ENCODE measurements around the gene LRRK2.

LRRK2 gene

DNA sequence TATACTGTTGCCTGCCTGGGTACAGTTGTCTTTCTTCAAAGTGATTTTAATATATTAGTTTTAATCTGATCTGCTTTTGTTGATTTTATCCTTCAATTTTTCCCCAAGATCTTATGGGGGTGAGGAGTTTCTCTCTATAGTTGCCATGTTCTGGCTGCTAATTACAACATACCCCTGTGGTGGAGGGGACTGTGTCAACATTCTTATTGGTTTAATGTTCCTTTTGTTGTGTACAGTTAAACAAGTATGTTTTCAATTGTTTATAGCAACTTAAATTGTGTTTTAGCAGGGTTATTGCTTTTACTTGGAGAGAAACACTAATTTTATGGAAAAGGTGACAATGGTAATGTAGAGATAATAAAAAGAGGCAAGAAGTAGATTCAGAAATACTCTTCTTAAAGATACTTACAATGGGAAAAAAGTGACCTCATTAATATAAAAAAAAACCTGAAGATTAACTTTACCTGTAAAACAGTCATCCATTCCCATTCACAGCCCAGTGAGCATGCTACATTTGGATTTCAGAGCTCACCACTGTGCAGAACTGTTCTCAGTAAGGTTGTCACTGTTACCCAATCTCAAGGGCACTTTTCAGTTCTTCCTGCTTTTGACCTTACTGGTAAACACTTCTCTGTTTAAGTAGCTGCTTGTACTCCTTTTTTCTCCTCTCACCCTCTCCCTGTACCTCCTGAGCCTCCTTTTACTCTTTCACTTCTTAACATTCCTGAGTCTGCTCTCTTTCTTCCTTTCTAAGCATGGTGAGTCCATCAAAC lies 8.1 kb upstream of the LRRK2 start:
- ChIA-PET POLR2A (no interaction called here), CTCF (no interaction called here)
- no peak for TF ChIP-seq L3MBTL2 (conservative IDR thresholded peaks at IDR 0.05)
- no peak for TF ChIP-seq SP1 (IDR thresholded peaks at IDR 0.05)
- no peak for TF ChIP-seq FOXK2 (IDR thresholded peaks at IDR 0.05)
- no peak for TF ChIP-seq FOXM1 (IDR thresholded peaks at IDR 0.05; ENCODE audit: borderline replicate concordance)
- TF ChIP-seq ARNT (IDR thresholded peaks at IDR 0.05), result no peak
- no peak for TF ChIP-seq BHLHE40 (IDR thresholded peaks at IDR 0.05; ENCODE audit: borderline replicate concordance)
- TF ChIP-seq ZNF384 (IDR thresholded peaks at IDR 0.05), result no peak
- no peak for TF ChIP-seq SUZ12 (IDR thresholded peaks at IDR 0.05)
- TF ChIP-seq, protein P1, sequence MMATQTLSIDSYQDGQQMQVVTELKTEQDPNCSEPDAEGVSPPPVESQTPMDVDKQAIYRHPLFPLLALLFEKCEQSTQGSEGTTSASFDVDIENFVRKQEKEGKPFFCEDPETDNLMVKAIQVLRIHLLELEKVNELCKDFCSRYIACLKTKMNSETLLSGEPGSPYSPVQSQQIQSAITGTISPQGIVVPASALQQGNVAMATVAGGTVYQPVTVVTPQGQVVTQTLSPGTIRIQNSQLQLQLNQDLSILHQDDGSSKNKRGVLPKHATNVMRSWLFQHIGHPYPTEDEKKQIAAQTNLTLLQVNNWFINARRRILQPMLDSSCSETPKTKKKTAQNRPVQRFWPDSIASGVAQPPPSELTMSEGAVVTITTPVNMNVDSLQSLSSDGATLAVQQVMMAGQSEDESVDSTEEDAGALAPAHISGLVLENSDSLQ (IDR thresholded peaks at IDR 0.05), result no peak
- TF ChIP-seq NFRKB (IDR thresholded peaks at IDR 0.05), result no peak
- no peak for TF ChIP-seq TARDBP (IDR thresholded peaks at IDR 0.05)
- TF ChIP-seq LEF1 (IDR thresholded peaks at IDR 0.05; ENCODE audit: borderline replicate concordance), result no peak
- TF ChIP-seq ELF4 (IDR thresholded peaks at IDR 0.05), result no peak
- TF ChIP-seq HDGF (IDR thresholded peaks at IDR 0.05; ENCODE audit: borderline replicate concordance), result no peak
- no peak for DNase-seq (ENCODE audit: extremely low spot score)

DNA sequence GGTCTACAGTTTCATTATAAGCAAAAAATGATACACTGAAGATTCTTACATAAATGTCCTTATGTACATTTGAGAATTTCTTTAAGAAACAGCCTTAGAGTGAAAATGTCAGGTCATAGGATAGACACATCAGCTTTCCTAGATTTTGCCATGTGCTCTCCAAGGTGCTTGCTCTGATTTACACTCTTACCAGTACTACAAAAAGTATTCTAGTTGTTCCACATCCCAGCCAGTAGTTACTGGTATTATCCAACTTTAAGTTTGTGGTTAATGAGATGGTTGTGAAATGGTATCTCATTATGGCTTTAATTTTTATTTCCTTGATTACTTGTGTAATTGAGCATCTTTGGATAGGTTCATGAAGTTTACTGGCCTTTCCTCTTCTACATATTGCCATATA lies 5.0 kb upstream of the LRRK2 start:
- no peak for DNase-seq (ENCODE audit: extremely low spot score)
- POLR2A ChIA-PET, result no interaction called here
- CTCF ChIA-PET, result no interaction called here
- TF ChIP-seq ELF4 (IDR thresholded peaks at IDR 0.05), result no peak
- TF ChIP-seq L3MBTL2 (conservative IDR thresholded peaks at IDR 0.05), result no peak
- TF ChIP-seq FOXM1 (IDR thresholded peaks at IDR 0.05; ENCODE audit: borderline replicate concordance), result no peak
- no peak for TF ChIP-seq HDGF (IDR thresholded peaks at IDR 0.05; ENCODE audit: borderline replicate concordance)
- no peak for TF ChIP-seq SUZ12 (IDR thresholded peaks at IDR 0.05)
- TF ChIP-seq ARNT (IDR thresholded peaks at IDR 0.05), result no peak
- TF ChIP-seq, protein P1 (IDR thresholded peaks at IDR 0.05), result no peak
- TF ChIP-seq BHLHE40 (IDR thresholded peaks at IDR 0.05; ENCODE audit: borderline replicate concordance), result no peak
- TF ChIP-seq SP1 (IDR thresholded peaks at IDR 0.05), result no peak
- TF ChIP-seq FOXK2 (IDR thresholded peaks at IDR 0.05), result no peak
- no peak for TF ChIP-seq CTBP1 (IDR thresholded peaks at IDR 0.05; ENCODE audit: borderline replicate concordance)
- no peak for TF ChIP-seq FOXA1 (IDR thresholded peaks at IDR 0.05)
- no peak for TF ChIP-seq LEF1 (IDR thresholded peaks at IDR 0.05; ENCODE audit: borderline replicate concordance)
- no peak for TF ChIP-seq ZNF384 (IDR thresholded peaks at IDR 0.05)

DNA sequence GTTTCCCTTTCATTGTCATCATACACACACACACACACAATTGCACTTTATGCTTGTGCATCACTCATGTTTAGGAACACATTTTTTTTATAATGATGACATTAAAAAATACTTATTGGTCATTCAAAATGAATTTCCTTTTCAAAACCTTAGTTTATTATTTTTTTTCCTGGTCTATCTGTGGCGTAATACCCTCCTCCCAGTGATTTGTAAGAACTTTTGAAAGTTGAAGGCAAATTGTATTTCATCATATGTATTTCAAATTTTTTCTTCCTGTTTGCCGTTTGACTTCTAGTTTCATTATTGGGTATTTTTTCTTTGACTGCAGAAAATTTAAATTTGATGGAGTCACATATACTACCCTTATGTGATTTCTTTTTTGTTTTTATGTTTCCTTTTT lies 2.5 kb upstream of the LRRK2 start:
- ChIA-PET CTCF (no interaction called here), POLR2A (no interaction called here)
- TF ChIP-seq LEF1 (IDR thresholded peaks at IDR 0.05; ENCODE audit: borderline replicate concordance), result no peak
- DNase-seq (ENCODE audit: extremely low spot score), result no peak

DNA sequence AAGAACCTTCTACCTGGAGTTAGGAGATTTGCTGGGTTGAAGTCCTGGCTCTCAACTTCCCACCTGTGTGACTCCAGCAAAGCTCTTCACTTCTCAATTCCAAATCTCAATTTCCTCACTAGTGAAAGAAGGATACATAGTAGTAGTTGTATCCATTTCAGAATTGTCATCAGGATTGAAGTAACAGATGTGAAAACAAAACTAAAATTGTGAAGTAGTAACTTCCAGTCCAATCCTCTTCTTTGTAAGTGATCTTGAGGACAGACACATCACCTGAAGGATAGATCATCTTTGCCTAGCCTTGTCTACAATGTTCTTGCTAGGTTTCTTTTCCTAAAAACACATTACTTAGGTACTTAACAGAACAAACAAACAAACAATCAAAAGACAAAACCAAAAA lies 1.2 kb upstream of the LRRK2 start:
- no peak for DNase-seq (ENCODE audit: extremely low spot score)
- TF ChIP-seq LEF1 (IDR thresholded peaks at IDR 0.05; ENCODE audit: borderline replicate concordance) (no peak), BHLHE40 (IDR thresholded peaks at IDR 0.05; ENCODE audit: borderline replicate concordance) (no peak), NFRKB (IDR thresholded peaks at IDR 0.05) (no peak), HDGF (IDR thresholded peaks at IDR 0.05; ENCODE audit: borderline replicate concordance) (no peak), SUZ12 (IDR thresholded peaks at IDR 0.05) (no peak), FOXM1 (IDR thresholded peaks at IDR 0.05; ENCODE audit: borderline replicate concordance) (no peak), ZNF384 (IDR thresholded peaks at IDR 0.05) (no peak), TARDBP (IDR thresholded peaks at IDR 0.05) (no peak), L3MBTL2 (conservative IDR thresholded peaks at IDR 0.05) (no peak), ARNT (IDR thresholded peaks at IDR 0.05) (no peak), CTBP1 (IDR thresholded peaks at IDR 0.05; ENCODE audit: borderline replicate concordance) (no peak), ELF4 (IDR thresholded peaks at IDR 0.05) (no peak)
- ChIA-PET POLR2A (no interaction called here), CTCF (interaction anchor here (0.6 kb wide), 1 partner anchor 116 kb away, joined by 4 read pairs; no protein-coding TSS in a partner anchor)

DNA sequence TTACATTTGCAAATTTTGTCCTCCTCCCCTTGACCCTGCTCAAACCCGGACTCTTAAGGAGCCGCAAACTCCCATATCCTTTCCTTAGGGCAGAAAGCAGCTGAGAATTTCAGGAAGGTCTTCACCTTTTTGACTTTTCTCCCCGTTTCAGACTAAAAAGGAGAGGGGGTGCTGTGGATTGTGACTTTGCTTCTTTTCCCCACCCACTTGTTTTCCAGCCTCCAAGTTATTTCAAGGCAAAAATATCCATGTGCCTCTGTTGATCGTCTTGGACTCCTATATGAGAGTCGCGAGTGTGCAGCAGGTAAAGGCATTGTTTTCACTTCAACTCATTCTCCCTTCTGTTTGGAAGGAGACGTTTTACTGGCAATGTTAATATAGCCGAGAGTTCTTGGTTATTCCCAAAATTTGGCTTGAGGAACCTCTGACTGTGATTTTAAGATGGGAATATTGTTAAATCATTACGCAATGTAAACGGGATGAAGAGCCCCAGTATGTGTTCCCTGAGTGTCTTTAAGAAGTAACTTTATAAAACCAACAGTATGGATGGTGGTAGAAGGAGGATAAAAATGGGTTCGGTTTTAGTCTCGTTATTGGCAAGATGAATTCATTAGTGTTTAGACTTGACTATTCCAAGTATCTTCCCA lies 663 bp downstream of the LRRK2 start:
- no peak for DNase-seq (ENCODE audit: extremely low spot score)
- POLR2A ChIA-PET, result interaction anchor here (0.9 to 1.1 kb wide), 2 partner anchors 11 to 15 kb away, joined by 3 to 4 read pairs; no protein-coding TSS in a partner anchor
- no peak for TF ChIP-seq TARDBP (IDR thresholded peaks at IDR 0.05)
- no peak for TF ChIP-seq SP1 (IDR thresholded peaks at IDR 0.05)
- no peak for TF ChIP-seq ELF4 (IDR thresholded peaks at IDR 0.05)
- no peak for TF ChIP-seq LEF1 (IDR thresholded peaks at IDR 0.05; ENCODE audit: borderline replicate concordance)
- no peak for TF ChIP-seq FOXA1 (IDR thresholded peaks at IDR 0.05)
- TF ChIP-seq ZNF384 (IDR thresholded peaks at IDR 0.05), result no peak
- TF ChIP-seq FOXK2 (IDR thresholded peaks at IDR 0.05), result no peak
- no peak for TF ChIP-seq NFRKB (IDR thresholded peaks at IDR 0.05)
- TF ChIP-seq FOXM1 (IDR thresholded peaks at IDR 0.05; ENCODE audit: borderline replicate concordance), result no peak
- TF ChIP-seq, protein P1 (IDR thresholded peaks at IDR 0.05), result no peak
- no peak for TF ChIP-seq BHLHE40 (IDR thresholded peaks at IDR 0.05; ENCODE audit: borderline replicate concordance)
- CTCF ChIA-PET, result interaction anchor here (0.8 kb wide), 1 partner anchor 28 kb away, joined by 3 read pairs; no protein-coding TSS in a partner anchor

Measured in HEK293T (cell line).